ENCODE measurements around the gene ZSCAN22.

Gene ZSCAN22

DNA sequence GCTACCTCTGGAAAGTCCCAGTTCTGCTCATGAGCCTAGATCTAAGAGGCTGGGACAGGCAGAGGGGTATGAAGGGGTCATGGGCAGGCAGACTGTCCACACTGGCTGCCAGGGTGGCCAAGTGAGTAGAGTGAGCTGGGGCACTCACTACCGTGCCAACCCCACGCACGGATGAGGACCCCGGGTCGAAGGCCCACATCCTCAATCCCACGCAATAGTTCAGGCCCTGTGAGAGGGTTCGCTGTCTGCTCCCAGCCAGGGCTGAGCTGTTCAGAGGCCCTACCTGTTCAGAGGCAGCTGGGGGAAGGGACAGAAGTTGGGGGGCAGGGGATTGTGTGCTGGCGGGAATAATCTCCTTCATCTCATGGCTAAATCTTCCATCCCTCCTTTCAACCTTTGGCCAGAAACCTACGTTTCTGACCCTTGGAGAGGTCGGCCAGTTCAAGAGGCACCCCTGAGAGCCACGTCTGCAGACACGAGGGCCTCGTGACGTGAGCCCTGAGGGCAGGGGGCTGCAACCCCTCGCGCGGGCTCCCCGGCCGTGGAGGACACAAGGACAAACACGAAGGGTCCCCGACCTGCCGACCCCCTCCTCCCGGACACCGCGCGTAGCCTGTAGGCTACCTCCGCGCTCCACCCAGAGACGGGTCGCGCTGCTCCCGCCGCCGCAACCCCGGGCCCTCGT, 59.2 kb downstream of the ZSCAN22 start:
- TF ChIP-seq RAD21 (IDR thresholded peaks at IDR 0.05; ENCODE audit: low read depth) (no peak), TCF12 (IDR thresholded peaks at IDR 0.05; ENCODE audit: low read depth) (no peak), ZBTB7A (IDR thresholded peaks at IDR 0.05; ENCODE audit: low read depth) (peak; percentile 78)
- TF ChIP-seq, protein P1, sequence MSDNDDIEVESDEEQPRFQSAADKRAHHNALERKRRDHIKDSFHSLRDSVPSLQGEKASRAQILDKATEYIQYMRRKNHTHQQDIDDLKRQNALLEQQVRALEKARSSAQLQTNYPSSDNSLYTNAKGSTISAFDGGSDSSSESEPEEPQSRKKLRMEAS (IDR thresholded peaks at IDR 0.05), result no peak

DNA sequence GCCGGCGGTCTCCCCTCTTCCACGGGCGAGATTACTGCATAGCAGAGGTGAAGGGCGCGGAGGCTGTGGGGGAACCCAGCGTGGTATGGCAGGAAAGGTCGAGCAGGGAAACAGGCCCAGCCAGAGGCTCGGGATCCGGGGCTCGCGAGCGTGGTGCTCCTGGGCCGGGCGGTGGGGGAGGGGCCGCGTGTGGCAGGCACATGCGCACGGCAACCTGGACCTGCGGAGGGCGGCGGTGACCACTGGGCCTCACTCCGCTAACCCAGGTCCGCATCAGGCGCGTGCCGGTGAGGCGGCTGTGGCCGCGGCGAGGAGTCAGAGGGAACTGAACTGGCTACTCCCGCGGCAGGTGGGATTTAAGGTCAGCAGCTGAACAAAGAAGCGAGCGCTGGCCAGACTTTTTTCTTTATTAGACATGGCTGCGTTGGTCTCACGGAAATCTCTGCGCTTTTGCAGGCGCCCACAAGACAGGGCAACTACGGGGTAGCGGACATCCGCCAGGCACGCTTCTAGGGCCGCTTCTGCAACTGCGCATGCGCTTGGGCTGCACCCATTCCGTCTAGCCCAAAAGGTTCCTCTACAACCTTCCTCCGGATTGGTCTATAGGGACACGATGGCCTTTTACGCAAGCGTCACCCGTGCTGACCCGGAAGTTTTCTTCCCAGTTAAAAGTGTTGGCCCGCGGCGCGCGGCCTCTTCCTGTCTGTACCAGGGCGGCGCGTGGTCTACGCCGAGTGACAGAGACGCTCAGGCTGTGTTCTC, 60.0 kb downstream of the ZSCAN22 start, which contains the start of gene RPS5:
Gene RPS5, plus strand, starts transcription at position 694 of the 762 bp plus-strand sequence. CDS start 869 bp downstream, outside the sequence.
- TF ChIP-seq TEAD4 (IDR thresholded peaks at IDR 0.05) (no peak), CREB1 (IDR thresholded peaks at IDR 0.05; ENCODE audit: low read depth) (peak; percentile 86), TAF1 (IDR thresholded peaks at IDR 0.05; ENCODE audit: low read depth) (peak; percentile 88), TCF12 (IDR thresholded peaks at IDR 0.05; ENCODE audit: low read depth) (peak; percentile 75), ZBTB7A (IDR thresholded peaks at IDR 0.05; ENCODE audit: low read depth) (no peak; the same call in 1 of the 2 replicates)
- TF ChIP-seq, protein P2, sequence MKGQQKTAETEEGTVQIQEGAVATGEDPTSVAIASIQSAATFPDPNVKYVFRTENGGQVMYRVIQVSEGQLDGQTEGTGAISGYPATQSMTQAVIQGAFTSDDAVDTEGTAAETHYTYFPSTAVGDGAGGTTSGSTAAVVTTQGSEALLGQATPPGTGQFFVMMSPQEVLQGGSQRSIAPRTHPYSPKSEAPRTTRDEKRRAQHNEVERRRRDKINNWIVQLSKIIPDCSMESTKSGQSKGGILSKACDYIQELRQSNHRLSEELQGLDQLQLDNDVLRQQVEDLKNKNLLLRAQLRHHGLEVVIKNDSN (IDR thresholded peaks at IDR 0.05), result peak; percentile 63
- TF ChIP-seq, protein P1 (IDR thresholded peaks at IDR 0.05), result peak; percentile 84

DNA sequence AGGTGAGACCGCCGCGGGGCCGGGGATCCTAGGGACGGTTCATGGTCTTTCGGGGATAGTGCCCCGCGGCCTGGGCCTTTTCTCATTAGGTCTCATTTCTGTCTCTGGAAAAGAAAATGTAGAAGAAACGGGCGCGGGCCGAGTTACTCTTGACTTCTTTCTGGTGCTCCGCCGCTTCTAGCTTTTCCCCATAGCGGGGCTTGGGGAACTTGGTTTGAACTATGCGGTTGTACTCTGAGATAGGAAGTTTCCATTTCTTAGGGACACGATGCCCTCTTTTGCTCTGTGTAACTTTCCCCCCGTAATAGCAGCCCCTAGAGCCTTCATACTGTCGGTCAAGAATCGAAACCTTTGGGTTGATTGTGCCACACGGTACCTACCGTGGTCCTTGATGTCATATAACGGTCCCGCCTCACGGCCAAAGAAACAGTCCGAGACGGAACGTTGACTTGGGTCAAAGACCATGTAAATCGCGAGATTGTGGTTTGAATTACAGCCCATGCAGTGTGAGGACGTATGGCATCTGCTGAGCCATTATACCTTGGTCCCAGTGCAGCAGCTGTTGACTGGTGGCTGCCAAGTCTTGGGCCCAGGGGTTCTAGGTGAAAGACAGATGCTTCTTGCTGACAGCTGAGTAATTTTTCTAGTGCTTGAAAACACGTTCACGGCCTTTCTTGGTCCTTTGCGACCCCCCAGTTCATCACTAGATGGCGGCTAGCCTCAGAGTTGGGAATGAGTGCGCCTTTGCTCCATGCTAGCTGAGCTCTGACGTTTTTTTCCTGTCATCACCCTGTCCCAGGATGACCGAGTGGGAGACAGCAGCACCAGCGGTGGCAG, 60.8 kb downstream of the ZSCAN22 start:
- TF ChIP-seq, protein P2 (IDR thresholded peaks at IDR 0.05), result no peak
- TF ChIP-seq, protein P1 (IDR thresholded peaks at IDR 0.05), result no peak
- no peak for TF ChIP-seq ZBTB7A (IDR thresholded peaks at IDR 0.05; ENCODE audit: low read depth)
- no peak for TF ChIP-seq TAF1 (IDR thresholded peaks at IDR 0.05; ENCODE audit: low read depth)
- no peak for TF ChIP-seq NFIC (IDR thresholded peaks at IDR 0.05)
- no peak for TF ChIP-seq TCF12 (IDR thresholded peaks at IDR 0.05; ENCODE audit: low read depth)
- TF ChIP-seq TEAD4 (IDR thresholded peaks at IDR 0.05), result no peak
- TF ChIP-seq EP300 (IDR thresholded peaks at IDR 0.05; ENCODE audit: borderline replicate concordance), result no peak
- no peak for TF ChIP-seq FOXM1 (IDR thresholded peaks at IDR 0.05; ENCODE audit: borderline replicate concordance, low read depth)
- TF ChIP-seq EGR1 (IDR thresholded peaks at IDR 0.05), result no peak
- no peak for TF ChIP-seq CREB1 (IDR thresholded peaks at IDR 0.05; ENCODE audit: low read depth)
- TF ChIP-seq CEBPB (IDR thresholded peaks at IDR 0.05), result no peak
- TF ChIP-seq, protein P3, sequence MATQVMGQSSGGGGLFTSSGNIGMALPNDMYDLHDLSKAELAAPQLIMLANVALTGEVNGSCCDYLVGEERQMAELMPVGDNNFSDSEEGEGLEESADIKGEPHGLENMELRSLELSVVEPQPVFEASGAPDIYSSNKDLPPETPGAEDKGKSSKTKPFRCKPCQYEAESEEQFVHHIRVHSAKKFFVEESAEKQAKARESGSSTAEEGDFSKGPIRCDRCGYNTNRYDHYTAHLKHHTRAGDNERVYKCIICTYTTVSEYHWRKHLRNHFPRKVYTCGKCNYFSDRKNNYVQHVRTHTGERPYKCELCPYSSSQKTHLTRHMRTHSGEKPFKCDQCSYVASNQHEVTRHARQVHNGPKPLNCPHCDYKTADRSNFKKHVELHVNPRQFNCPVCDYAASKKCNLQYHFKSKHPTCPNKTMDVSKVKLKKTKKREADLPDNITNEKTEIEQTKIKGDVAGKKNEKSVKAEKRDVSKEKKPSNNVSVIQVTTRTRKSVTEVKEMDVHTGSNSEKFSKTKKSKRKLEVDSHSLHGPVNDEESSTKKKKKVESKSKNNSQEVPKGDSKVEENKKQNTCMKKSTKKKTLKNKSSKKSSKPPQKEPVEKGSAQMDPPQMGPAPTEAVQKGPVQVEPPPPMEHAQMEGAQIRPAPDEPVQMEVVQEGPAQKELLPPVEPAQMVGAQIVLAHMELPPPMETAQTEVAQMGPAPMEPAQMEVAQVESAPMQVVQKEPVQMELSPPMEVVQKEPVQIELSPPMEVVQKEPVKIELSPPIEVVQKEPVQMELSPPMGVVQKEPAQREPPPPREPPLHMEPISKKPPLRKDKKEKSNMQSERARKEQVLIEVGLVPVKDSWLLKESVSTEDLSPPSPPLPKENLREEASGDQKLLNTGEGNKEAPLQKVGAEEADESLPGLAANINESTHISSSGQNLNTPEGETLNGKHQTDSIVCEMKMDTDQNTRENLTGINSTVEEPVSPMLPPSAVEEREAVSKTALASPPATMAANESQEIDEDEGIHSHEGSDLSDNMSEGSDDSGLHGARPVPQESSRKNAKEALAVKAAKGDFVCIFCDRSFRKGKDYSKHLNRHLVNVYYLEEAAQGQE (IDR thresholded peaks at IDR 0.05; ENCODE audit: low read depth), result no peak
- TF ChIP-seq RAD21 (IDR thresholded peaks at IDR 0.05; ENCODE audit: low read depth), result no peak
- TF ChIP-seq YY1 (IDR thresholded peaks at IDR 0.05; ENCODE audit: low read depth), result no peak

- TF ChIP-seq ZBTB7A (IDR thresholded peaks at IDR 0.05; ENCODE audit: low read depth) (no peak), CEBPB (IDR thresholded peaks at IDR 0.05) (no peak), TAF1 (IDR thresholded peaks at IDR 0.05; ENCODE audit: low read depth) (no peak), CREB1 (IDR thresholded peaks at IDR 0.05; ENCODE audit: low read depth) (no peak), EGR1 (IDR thresholded peaks at IDR 0.05) (no peak), EP300 (IDR thresholded peaks at IDR 0.05; ENCODE audit: borderline replicate concordance) (no peak), TEAD4 (IDR thresholded peaks at IDR 0.05) (no peak), YY1 (IDR thresholded peaks at IDR 0.05; ENCODE audit: low read depth) (no peak), FOXM1 (IDR thresholded peaks at IDR 0.05; ENCODE audit: borderline replicate concordance, low read depth) (no peak), RAD21 (IDR thresholded peaks at IDR 0.05; ENCODE audit: low read depth) (no peak)
- TF ChIP-seq, protein P3 (IDR thresholded peaks at IDR 0.05; ENCODE audit: low read depth), result no peak
- TF ChIP-seq, protein P2 (IDR thresholded peaks at IDR 0.05), result no peak
Measured at GRCh38 chr19:58388175-58388526, 61.4 kb downstream of the ZSCAN22 start.
